IMR-90 (cell line): ENCODE results near the gene POFUT1. TPM values are rescaled to one million over a fixed set of nuclear protein-coding genes. Genes with fewer than 3 reads are reported as not detected.

Source experiments
- ATAC-seq: fragments of 200-7000 bp; cut with Tn5 transposase; 2 replicates; pipeline ENCODE4 v1.9.1; 2020; ENCODE audit warnings: low read depth, mild to moderate bottlenecking, moderate library complexity
- BruUV-seq: library from RNA; stranded (reverse); fragments of 400-500 nt; replicated peaks from 2 replicates; lab custom pipeline; 2021; lab: Mats Ljungman, UMichigan
- CTCF ChIA-PET: fragments of 300-600 bp; formaldehyde crosslinking; extraction: SDS; loops from one replicate; lab custom pipeline; 2021; ENCODE audit warnings: antibody characterized with exemption; lab: Yijun Ruan, JAX
- POLR2A ChIA-PET: fragments of 300-600 bp; sonication (Branson Sonifier 250); formaldehyde crosslinking; loops from one replicate; lab custom pipeline; 2022; ENCODE audit warnings: antibody characterized with exemption; ENCODE audit not compliant: unreplicated experiment; lab: Charles Lee
- DNase-seq: peaks from one replicate; pipeline ENCODE4 v3.0.0; 2013
- H2AFZ ChIP-seq: replicated peaks from 2 replicates; pipeline ENCODE3; 2013; ENCODE audit warnings: low read length, mild to moderate bottlenecking; ENCODE audit not compliant: poor library complexity
- H2AK5ac ChIP-seq: 2 replicates; pipeline ENCODE4 v1.6.1; 2013; ENCODE audit warnings: low read depth, low read length, inconsistent platforms
- H2AK9ac ChIP-seq: replicated peaks from 2 replicates; pipeline ENCODE3; 2013; ENCODE audit warnings: mild to moderate bottlenecking, low read depth, low read length, moderate library complexity; ENCODE audit not compliant: poor library complexity
- H2BK120ac ChIP-seq: 2 replicates; pipeline ENCODE4 v1.6.1; 2013; ENCODE audit warnings: low read depth, low read length, inconsistent platforms
- H2BK15ac ChIP-seq: 3 replicates; pipeline ENCODE4 v1.6.1; 2013; ENCODE audit warnings: low read depth, low read length, inconsistent platforms
- H2BK20ac ChIP-seq: 2 replicates; pipeline ENCODE4 v1.6.1; 2013; ENCODE audit warnings: low read depth, mild to moderate bottlenecking, inconsistent platforms, low read length, moderate library complexity
- H2BK5ac ChIP-seq: 2 replicates; pipeline ENCODE4 v1.6.1; 2013; ENCODE audit warnings: mild to moderate bottlenecking, low read depth, low read length, inconsistent platforms; ENCODE audit not compliant: poor library complexity, severe bottlenecking
- H3K14ac ChIP-seq: replicated peaks from 2 replicates; pipeline ENCODE4 v1.6.1; 2013; ENCODE audit warnings: low read depth, low read length, inconsistent platforms
- H3K18ac ChIP-seq: 2 replicates; pipeline ENCODE4 v1.6.1; 2013; ENCODE audit warnings: low read depth, low read length, control low read depth
- H3K23ac ChIP-seq: 2 replicates; pipeline ENCODE4 v1.6.1; 2013; ENCODE audit warnings: low read depth, low read length, inconsistent platforms
- H3K27ac ChIP-seq: 2 replicates; pipeline ENCODE4 v1.5.1; 2013; ENCODE audit warnings: mild to moderate bottlenecking, control low read depth, low read length; ENCODE audit not compliant: insufficient read depth
- H3K27me3 ChIP-seq: 2 replicates; pipeline ENCODE4 v1.6.1; 2013; ENCODE audit warnings: low read length; ENCODE audit not compliant: control insufficient read depth, insufficient read depth
- H3K36me3 ChIP-seq: 2 replicates; pipeline ENCODE4 v1.6.1; 2013; ENCODE audit warnings: low read length, mixed read lengths; ENCODE audit not compliant: control insufficient read depth, insufficient read depth
- H3K4ac ChIP-seq: 2 replicates; pipeline ENCODE4 v1.6.1; 2013; ENCODE audit warnings: low read depth, low read length, inconsistent platforms
- H3K4me1 ChIP-seq: 2 replicates; pipeline ENCODE4 v1.6.1; 2013; ENCODE audit warnings: low read length, mixed read lengths; ENCODE audit not compliant: control insufficient read depth, insufficient read depth
- H3K4me2 ChIP-seq: 2 replicates; pipeline ENCODE4 v1.6.1; 2013; ENCODE audit warnings: low read depth, mild to moderate bottlenecking, control low read depth, low read length, moderate library complexity
- H3K4me3 ChIP-seq: 2 replicates; pipeline ENCODE4 v1.5.1; 2013; ENCODE audit warnings: low read depth, mild to moderate bottlenecking, control low read depth, low read length, moderate library complexity; ENCODE audit not compliant: insufficient read depth
- H3K56ac ChIP-seq: 2 replicates; pipeline ENCODE4 v1.6.1; 2013; ENCODE audit warnings: low read length, inconsistent platforms; ENCODE audit not compliant: insufficient read depth; ENCODE audit errors: extremely low read depth
- H3K79me1 ChIP-seq, 2 experiments: 2 replicates each; pipeline ENCODE4 v1.6.1; 2013; ENCODE audit warnings: low read length in 2 of 2, inconsistent platforms in 1 of 2, low read depth in 1 of 2
- H3K9ac ChIP-seq: 2 replicates; pipeline ENCODE4 v1.6.1; 2013; ENCODE audit warnings: low read depth, low read length, control low read depth
- H3K9me1 ChIP-seq: 2 replicates; pipeline ENCODE4 v1.6.1; 2013; ENCODE audit warnings: low read length, inconsistent platforms; ENCODE audit not compliant: insufficient read depth
- H3K9me3 ChIP-seq: 2 replicates; pipeline ENCODE4 v1.6.1; 2013; ENCODE audit warnings: low read length; ENCODE audit not compliant: control insufficient read depth, insufficient read depth
- H4K20me1 ChIP-seq: 2 replicates; pipeline ENCODE4 v1.6.1; 2013; ENCODE audit warnings: low read length, inconsistent platforms; ENCODE audit not compliant: insufficient read depth
- H4K5ac ChIP-seq: 2 replicates; pipeline ENCODE4 v1.6.1; 2013; ENCODE audit warnings: mild to moderate bottlenecking, low read depth, low read length, control low read depth
- H4K8ac ChIP-seq, 2 experiments: 2 replicates each; pipeline ENCODE4 v1.6.1; 2013; ENCODE audit warnings: low read depth in 2 of 2, low read length in 2 of 2, control low read depth in 1 of 2, inconsistent platforms in 1 of 2
- H4K91ac ChIP-seq: 2 replicates; pipeline ENCODE4 v1.6.1; 2013; ENCODE audit warnings: low read depth, low read length, inconsistent platforms; ENCODE audit not compliant: insufficient read depth
- NFE2L2 ChIP-seq: fragments of 150-350 bp; IDR thresholded peaks from 2 replicates; pipeline ENCODE4 v1.6.1; 2016; ENCODE audit warnings: low read depth, mild to moderate bottlenecking, low read length
- WGBS, 2 experiments: methylation state at CpG; one replicate each; pipeline versions ENCODE4 v1.1.5 to v1.1.7; 2013; ENCODE audit warnings: missing lambda C conversion rate in 2 of 2; ENCODE audit not compliant: insufficient read length in 1 of 2; ENCODE audit errors: extremely low coverage in 2 of 2; 5-methylcytosine and 5-hydroxymethylcytosine counted together
- dilution Hi-C: fragments of 300-500 bp; cut with HindIII; formaldehyde crosslinking; loops from one replicate; pipeline ENCODE4 v1.14.3; 2018; ENCODE audit warnings: low sequenced_read_pairs; ENCODE audit not compliant: unreplicated experiment
- in situ Hi-C: fragments of 300-500 bp; cut with MboI; formaldehyde crosslinking; loops from 3 replicates; pipeline ENCODE4 v1.14.3; 2019; ENCODE audit warnings: low sequenced_read_pairs, inconsistent platforms, mixed read lengths
- intact Hi-C: fragments of 100-400 bp; cut with micrococcal nuclease; formaldehyde crosslinking; loops from 2 replicates; pipeline ENCODE4 v1.10.0; 2022
- polyA plus RNA-seq, 3 experiments: library from polyadenylated mRNA; depleted of rRNA; stranded (reverse); fragments of >200 nt; gene quantifications; 2 replicates each; pipeline ENCODE4 v1.2.3, GENCODE V29; 2012; ENCODE audit warnings: low replicate concordance in 1 of 3
- total RNA-seq: library from RNA; depleted of rRNA; stranded (reverse); fragments of >200 nt; gene quantifications from 2 replicates; pipeline ENCODE4 v1.2.3, GENCODE V29; 2012

The POFUT1 gene
- total and polyA plus RNA-seq, 2 of the 4 experiments (the other 2 are of a cell fraction) = 25.5 to 41.1 TPM

GRCh38 chr20:32181606-32182005 lies 26.1 kb upstream of the POFUT1 start:
- Histone ChIP-seq H3K27me3 (no peaks in the 10 kb centered on the region), H3K4me2 (no peak overlapping the region), H3K36me3 (no peaks in the 10 kb centered on the region), H3K23ac (no peak overlapping the region), H2BK15ac (no peak overlapping the region), H4K91ac (no peak overlapping the region), H2AFZ (no peak overlapping the region), H2BK20ac (no peak overlapping the region), H2BK5ac (no peak overlapping the region), H4K20me1 (no peaks in the 10 kb centered on the region), H3K9me1 (no peaks in the 10 kb centered on the region), H4K8ac (no peak overlapping the region), H3K4ac (no peak overlapping the region), H3K56ac (no peak overlapping the region), H3K4me1 (no peaks in the 10 kb centered on the region), H3K9me3 (no peaks in the 10 kb centered on the region), H3K27ac (no peak overlapping the region), H3K14ac (no peak overlapping the region), H2AK9ac (no peak overlapping the region), H3K18ac (no peak overlapping the region), H2AK5ac (no peak overlapping the region), H2BK120ac (no peak overlapping the region), H3K9ac (no peak overlapping the region), H3K4me3 (no peak overlapping the region), H4K5ac (no peak overlapping the region), H3K79me1 (no peaks in the 10 kb centered on the region)
- intact Hi-C loops (loop anchor here (1.0 kb wide), 1 partner anchor 11 kb away; no protein-coding TSS in a partner anchor), dilution Hi-C loops (no loop called here), in situ Hi-C loops (no loop called here)
- POLR2A ChIA-PET = no interaction called here
- TF ChIP-seq NFE2L2 = no peak
- ATAC-seq = no peak
- CTCF ChIA-PET = no interaction called here
- no peak for DNase-seq
- BruUV-seq = no TSS peak
- no CpG with 5 or more reads among the region's 2 CpGs for WGBS, 2 experiments
